HG03103 (cell line): ENCODE results near the gene RELN.
"Not testable (repeated sequence)": the region's sequence is repeated elsewhere in the genome, so short reads cannot be mapped to it uniquely, and the experiment has no call there.

Experiments used
- ATAC-seq: cut with Tn5 transposase; IDR thresholded peaks from one replicate; pipeline ENCODE4 v1.9.1; 2021; ENCODE audit warnings: low read depth; ENCODE audit not compliant: unreplicated experiment

Gene RELN

DNA sequence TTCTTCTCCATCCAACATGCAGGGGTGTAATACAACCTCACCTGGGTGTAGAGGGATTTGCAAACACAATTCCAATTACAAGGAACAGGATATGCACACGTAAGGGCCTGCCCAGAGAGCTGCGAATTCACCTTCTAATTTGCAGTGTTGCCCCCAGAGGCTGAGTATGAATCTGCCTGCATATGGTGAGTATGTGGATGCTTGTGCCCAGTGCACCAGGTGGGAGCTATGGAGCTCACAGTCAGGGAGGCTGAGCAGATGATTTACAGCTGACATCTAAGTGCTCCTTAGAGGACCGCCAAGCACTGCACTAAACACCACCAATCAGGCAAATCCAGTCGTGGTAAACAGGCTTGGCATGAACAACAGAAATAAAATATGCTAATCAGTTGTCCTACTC, 132.0 kb downstream of the RELN start:
- no peak for ATAC-seq

DNA sequence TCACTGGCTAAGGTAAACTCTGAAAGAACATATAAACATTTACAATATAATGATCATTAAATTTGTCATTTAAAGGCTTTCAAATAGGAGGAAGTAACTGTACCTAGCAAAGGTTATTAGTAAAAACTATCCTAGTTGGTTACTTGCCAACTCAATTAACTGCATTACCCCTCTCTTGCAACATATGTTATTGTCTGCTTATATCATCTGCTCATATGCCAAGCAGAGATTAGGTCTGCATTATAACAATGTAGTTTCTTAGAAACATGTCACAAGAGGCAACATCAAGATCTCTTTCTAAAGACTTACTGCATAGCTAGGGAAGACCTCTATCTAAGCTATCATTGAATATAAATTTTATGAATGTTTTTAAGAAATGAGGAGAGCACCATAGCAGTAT, 132.5 kb downstream of the RELN start:
- ATAC-seq, result no peak

DNA sequence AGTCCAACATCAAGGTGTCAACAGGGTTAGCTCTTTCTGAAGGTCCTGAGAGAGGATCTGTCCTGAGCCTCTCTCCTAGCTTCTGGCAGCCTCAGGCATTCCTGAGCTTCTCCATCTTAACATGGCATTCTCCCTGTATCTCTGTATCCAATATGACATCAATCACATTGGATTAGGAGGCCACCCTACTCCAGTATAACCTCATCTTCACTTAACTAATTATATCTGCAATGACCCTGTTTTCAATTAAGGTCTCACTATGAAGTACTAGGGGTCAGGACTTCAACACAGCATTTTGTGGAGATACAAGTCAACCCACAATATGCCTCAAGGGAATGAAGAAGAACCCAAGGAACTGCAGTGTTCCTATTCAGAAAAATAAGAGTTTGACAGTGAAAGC, 133.8 kb downstream of the RELN start:
- no peak for ATAC-seq

DNA sequence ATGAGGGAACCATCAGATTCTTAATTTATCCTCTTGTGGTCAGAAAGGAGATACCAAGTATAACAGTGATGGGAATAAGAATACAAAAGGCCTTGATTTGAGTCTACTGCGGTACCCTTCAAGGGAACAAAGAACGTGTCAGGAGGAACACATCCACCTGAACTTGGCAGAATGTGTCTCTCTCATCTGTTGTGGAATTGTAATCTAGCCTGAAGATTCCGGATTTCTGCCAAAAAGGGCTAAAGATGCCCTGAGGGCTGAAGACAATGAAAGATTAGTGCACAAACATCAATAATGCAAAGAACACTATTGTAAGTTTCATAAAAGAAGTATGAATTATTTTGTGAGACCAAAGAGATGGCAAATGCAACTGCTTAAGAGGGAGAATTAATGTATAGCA, 134.8 kb downstream of the RELN start:
- ATAC-seq, result no peak

DNA sequence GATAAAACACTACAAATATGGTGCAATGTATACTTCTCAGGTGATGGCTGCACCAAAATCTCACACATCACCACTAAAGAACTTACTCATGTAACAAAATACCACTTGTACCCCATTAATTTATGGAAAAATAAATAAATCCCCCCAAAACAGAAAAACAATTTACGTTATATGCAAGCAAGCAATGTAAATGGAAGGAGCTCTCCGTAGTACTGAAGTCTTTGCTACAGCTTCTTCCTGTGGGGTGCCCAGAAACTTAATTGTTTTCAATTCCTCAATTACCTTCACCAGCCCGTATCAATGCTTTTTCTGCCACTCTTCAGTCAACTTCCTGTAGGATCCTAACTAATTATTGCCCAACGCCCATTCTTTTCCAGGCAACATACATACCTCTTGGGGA, 138.1 kb downstream of the RELN start:
- ATAC-seq, result no peak

DNA sequence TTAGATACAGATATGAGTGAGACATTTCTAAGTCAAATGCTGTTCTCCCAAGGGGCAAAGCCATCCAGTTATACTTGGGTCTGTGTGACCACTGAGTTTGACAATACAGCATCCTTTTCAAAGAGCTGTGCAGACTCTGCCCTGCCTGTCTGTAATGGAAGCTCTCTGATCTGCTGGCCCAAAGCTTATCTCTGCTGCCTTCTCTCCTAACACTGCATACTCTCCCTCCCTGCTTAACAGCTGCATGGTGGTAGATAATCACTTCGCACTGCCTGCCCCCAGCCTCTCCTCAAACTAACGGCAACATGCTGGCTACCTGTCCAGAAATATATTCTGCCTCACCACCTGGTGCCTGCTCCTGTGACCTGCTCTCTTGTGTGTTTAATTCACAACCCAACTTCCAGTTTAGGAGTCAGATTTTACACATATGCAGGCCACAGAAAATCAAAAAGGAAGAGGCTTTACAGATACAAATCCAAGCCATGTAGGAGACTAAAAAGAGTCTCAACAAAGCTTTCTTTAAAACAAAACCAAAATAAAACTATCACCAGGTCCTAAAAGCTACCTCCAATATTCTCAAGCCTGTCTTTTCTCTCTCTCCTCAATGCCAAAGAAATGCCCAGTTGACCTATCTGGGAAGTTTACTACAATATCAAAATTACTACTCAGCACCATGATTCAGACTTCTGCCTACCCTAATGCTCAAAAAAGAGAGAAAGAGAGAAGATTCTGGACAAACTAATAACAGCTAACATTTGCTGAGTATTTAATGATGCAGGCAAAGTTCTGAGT, 145.6 kb downstream of the RELN start:
- no peak for ATAC-seq

DNA sequence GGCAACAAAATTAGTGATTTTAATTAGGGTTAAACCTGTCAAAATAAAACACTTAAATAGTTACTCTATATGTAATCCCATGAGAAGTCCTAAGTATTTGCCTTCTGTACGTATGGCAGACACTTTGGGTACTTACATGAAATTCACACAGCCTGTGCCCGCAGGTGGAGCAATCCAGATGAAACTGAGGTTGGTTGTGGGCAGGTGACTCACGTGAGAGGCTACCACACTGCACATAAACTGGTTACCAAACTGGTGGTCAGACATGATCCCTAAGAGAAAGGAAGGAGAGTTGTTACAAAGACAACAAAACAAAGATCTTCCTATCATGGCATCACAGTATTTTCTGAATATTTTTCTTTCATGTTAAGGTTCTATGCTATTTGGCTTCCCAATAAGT, 156.1 kb downstream of the RELN start:
- ATAC-seq, result no peak

DNA sequence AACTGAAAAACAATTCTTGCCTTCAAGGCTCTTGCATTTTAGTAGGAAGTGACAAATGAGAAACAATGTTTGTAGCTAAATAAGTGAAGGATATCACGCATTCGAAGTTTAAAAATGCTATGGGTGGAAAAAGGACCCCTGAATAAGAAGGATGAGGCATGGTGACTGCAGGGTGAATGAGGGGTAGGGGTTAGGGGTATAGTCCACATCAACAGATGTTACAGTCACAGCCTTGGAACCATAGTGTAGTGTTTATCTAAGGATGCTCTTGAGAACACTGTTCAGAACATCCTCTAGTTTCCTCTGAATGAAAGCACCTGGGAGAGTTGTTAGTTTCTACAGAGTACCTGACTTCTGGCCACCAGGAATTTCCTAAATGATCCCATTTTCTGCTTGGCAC, 157.0 kb downstream of the RELN start:
- no peak for ATAC-seq

DNA sequence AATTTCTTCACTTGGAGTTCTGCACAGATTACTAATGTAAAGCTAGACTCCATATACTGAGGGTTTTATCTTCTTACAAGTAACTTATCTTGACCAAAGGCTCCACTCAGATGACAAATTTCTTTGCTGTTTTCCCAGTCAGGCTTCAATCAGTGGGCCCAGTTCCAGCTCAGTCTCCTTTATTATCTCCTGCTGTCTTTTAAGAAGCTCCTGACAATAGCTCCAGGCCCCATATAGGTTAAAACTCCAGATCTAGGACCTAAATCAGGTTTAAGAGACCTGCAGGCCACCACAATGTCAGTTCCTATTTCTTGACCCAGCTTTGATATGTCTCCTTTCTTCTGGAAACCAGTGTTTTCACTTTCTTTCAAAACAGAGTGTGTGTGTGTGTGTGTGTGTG, 165.2 kb downstream of the RELN start:
- no peak for ATAC-seq

DNA sequence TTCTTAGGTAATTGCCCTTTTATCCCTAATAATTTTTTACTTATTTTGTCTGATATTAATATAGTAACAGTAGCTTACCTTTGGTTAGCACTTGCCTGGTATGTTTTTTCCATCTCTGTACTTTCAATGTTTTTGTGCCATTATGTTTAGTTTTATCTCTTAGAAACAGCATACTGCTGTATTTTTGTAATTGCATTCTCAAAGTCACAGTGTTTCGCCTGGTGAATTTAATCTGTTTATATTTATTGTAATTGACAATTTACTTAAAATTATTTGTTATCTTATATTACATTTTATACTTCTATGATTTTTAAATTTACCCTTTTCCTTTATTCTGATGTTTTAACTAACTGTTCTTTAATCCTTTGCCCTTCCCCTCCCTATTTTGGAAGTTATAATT, 166.4 kb downstream of the RELN start:
- ATAC-seq, result no peak

DNA sequence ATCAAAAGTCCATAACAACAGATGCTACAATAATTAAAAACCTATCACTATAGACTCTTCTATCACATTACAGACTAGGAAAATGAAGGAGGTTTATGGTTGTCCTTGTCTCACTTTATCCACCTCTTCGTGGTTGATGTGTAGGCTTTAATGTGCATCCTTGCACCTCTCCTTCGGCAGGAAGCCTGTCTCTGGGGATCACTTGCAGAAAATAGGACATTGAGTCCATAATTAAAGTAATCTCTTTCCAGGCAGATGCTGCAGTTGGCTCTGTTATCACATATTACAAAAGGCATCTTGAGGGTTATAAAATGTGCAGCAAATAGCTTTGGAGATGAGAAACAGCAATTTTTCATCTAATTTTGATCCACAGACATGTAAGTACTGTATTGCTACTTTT, 168.4 kb downstream of the RELN start:
- ATAC-seq, result no peak

DNA sequence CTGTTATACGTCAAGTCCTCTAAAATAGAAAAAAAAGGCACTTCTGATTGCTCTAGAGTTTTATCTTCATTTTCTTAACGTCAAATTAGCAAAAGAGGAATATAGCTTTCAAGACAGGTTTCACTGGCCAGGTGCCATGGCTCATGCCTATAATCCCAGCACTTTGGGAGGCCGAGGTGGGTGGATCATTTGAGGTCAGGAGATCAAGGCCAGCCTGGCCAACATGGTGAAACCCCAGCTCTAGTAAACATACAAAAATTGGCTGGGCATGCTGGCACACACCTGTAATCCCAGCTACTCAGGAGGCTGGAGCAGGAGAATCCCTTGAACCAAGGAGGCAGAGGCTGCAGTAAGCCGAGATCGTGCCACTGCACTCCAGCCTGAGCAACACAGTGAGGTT, 173.5 kb downstream of the RELN start:
- not testable (repeated sequence) for ATAC-seq

DNA sequence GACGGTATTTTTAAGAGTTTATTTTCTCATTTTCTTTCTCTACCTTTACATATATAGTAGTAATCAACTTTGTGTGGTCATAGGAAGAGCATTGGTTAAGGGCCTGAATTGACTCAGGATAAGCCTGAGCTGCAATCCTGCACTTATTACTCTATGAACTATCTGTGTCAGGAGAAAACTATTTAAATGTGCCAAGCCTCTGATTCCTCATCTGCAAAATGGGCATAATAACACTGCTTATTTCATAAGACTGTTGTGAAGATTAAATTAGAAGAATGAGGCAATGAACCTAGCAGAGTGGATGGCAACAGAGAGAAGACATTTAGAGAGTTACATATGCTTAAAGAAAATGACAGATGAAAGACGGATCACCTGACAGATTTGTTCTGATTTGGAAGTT, 175.5 kb downstream of the RELN start:
- ATAC-seq, result no peak

DNA sequence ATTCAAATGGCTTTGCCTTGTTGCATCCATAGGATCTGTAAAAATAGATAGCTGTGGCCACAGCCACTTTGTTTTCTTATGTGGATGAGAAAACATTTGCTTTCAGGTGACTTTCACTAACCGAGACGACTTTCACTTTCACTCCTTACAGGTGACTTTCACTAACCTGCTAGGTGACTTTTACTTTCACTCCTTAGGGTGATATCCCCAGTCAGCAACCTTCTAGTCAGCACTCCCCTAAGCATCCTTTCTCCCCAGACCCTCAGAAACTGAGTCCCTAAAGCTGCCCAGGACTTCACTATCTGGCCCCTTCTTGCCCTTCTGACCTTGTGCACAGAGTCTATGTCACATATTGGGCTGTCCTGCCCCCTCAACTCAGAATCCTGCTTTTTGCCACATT, 177.5 kb downstream of the RELN start:
- peak; percentile 87 for ATAC-seq

DNA sequence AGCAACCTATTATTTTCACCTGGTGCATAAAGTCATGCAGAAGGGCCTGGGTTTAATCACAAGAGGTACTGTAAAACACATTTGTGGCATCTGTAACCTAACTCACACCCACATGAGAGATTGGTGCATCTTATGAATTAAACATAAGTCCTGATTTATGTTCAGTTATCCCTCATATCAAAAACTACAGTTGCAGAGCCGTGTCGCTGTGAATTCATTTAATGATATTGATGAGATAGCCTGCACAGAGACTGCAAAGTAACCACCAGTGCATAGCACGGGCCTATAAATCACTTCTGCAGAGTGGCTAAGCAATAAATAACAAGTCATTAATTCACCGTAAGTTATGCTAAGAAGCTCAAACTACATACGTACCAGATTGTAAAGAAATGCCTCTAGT, 178.2 kb downstream of the RELN start:
- no peak for ATAC-seq

DNA sequence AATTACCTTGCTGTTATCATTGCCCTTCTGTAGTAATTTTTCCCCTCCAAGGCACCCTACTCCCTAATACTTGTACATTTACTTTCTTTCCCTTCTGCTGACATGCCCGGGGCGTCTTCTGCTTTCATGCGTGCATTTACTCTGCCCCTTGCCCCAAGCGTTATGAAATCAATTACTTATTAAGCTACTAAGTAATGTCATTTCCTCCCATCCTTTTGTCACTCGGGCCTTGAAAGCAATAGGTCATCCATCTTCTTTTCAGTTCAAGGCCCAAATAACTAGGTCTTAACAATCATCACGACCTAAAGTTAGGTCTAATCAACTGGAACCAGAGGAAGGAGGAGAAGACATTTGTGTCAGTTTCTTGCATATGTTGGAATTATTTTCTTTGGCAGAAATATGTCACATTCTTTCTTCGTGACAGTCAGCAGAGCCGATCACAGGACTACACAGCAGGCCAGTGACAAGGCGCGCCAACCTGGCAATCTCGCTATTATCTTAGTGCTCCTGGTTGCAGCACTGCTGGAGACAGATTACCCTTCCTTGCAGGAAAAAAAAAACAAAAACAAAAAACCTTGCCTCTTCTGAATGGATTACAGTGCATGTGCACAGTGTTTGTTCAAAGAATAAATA, 179.2 kb downstream of the RELN start:
- no peak for ATAC-seq

DNA sequence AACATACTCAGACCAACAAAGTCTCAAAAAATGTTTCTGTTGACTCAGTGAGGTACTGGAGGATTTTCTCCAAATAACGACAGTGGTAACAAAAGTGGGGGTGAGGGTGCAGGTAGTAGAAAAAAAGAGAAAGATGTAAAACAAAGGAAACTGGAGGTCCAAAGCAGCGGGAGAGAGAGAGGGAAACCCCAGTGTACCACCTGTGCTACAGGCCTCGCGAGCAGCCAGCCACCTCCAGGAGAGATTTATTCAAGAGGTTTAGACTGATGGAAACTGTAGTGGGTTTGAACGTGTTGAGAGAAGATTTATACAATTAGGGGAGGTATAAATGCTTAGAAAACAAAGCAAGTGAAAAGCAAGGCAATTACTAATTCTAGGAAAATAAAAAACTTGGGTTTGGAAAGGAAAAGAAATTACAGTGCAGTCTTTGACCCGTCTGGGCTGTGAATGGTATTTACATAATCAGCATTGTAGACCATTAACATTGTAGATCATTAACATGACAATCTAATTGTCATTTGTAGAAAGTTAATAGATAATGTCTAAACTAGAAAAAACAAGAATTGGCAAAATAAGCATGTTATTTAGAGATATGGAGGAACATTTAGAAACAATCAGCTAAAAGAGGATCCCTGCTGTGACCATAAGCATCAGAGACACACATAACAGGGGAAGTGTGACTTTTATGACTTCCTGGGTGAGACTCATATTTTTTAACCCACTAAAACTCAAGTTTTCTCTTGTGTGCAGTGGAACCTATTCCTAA, 180.0 kb downstream of the RELN start:
- ATAC-seq, result no peak

DNA sequence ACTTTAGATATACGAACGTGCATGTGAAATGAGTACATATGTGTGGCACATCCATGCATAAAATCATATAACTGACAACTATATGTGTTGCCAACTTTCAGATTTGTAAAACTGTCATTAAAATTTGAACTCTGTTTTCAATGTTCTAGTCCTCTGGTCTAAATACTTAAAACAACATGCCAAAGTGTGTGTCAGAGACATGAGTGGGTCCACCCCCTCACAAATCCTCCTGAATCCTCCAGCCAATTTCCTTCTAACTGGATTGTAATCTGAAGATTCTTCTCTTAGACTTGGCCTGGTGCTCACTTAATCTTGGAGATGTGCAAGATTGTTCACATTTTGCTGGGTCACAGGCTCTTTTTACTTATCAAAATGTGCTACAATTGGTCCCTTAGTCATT, 184.1 kb downstream of the RELN start:
- no peak for ATAC-seq

DNA sequence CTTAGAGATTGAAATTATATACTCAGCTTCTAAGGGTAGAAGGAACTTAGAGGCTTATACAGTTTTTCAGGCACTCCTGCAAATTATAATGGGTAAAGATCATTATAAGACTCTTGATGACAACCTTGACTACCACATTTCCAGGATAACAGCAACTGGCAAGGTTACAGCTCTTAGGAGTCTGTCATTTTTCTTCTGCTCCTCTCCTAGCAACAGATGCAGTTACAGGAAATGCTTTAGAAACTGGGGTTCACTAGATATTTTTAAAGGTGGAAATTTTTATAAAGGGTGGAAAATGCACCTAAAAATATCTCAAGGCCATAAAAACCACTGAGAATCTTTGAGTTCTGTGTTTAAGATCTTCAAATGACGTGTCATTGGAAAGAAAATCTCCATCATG, 185.8 kb downstream of the RELN start:
- no peak for ATAC-seq

DNA sequence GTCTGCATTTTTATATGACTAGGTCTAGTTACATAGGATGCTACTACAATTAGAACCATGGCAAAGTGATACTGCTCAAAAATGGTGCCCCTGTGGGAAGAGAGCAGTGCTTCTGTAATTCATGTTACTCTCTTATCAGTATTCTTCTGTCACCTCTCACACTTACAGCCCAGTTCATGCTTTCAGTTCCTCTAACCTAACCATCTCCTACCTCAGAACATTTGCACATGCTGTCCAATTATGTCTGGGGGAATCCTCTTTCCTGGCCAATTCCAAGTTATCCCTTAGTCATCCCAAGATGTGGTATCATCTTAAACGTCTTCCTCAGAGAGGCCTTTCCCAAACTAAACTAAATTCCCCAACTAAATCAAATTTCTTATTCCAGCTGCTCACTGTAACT, 190.2 kb downstream of the RELN start:
- ATAC-seq, result no peak

DNA sequence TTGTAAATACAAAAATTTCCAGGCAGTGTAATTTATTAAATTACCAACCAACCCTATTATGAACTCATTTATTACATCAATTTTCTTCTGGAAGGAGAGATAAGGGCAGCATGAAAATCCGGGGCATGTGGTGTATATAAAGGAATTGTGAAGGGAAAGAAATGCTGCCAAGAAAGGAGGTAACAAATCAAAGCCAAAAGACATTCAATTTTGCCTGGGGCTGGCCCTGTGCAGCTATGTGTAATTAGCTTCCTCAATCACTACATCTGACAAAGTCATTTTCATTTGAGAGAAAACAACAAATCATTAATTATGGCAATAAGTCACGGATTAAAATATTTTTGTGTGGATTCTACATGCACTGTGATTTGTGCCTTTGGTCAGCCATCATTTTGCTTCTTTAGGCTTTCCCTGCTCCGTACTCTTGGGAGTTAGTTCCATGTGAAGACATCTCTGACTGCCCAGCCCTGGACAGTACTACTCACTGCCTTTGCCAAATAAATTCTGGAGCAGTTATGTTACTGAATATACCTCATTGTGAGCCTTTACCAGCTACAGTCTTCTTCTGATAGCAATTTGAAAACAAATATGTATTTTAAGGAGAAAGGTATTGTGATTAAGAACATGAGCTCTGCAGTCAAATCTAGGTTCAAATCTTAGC, 191.7 kb downstream of the RELN start:
- no peak for ATAC-seq
